Suprapubic skin (tissue), 4 donors: Measurements from ENCODE around the gene ZFYVE1. TPM values are rescaled to one million over a fixed set of nuclear protein-coding genes. Genes with fewer than 3 reads are reported as not detected.
A peak's percentile ranks its signal among the peaks of the same experiment; 100 is the strongest.

Experiments used
- DNase-seq, 2 donors: peaks; one replicate each; pipeline ENCODE4 v3.0.0-alpha.2; 2019; ENCODE audit warnings: low spot score in 2 of 2
- H3K27ac ChIP-seq: fragments of 200-600 bp; sonication (generic); one replicate; pipeline ENCODE4 v1.5.1; 2019
- H3K27me3 ChIP-seq: fragments of 200-600 bp; sonication (generic); one replicate; pipeline ENCODE4 v1.5.1; 2019
- H3K36me3 ChIP-seq: fragments of 200-600 bp; sonication (generic); one replicate; pipeline ENCODE4 v1.5.1; 2019
- H3K4me1 ChIP-seq: fragments of 200-600 bp; sonication (generic); one replicate; pipeline ENCODE4 v1.5.1; 2019
- H3K4me3 ChIP-seq: fragments of 200-600 bp; sonication (generic); one replicate; pipeline ENCODE4 v1.5.1; 2019; ENCODE audit warnings: mild to moderate bottlenecking
- H3K9me3 ChIP-seq: fragments of 200-600 bp; sonication (generic); one replicate; pipeline ENCODE4 v1.5.1; 2019
- CTCF ChIP-seq, 2 donors: fragments of 200-600 bp in 1 of 2; fragments of 450-650 bp in 1 of 2; sonication (generic) in 1 of 2; IDR thresholded peaks; one replicate each; pipeline ENCODE4 v1.5.1; 2016 to 2019; ENCODE audit warnings: antibody characterized with exemption in 2 of 2, mild to moderate bottlenecking in 1 of 2, moderate library complexity in 1 of 2
- EP300 ChIP-seq: sonication (generic); formaldehyde crosslinking; IDR thresholded peaks from one replicate; pipeline ENCODE4 v1.6.1; 2017; ENCODE audit warnings: antibody characterized with exemption
- POLR2A ChIP-seq, 2 donors: fragments of 450-650 bp; IDR thresholded peaks; one replicate each; pipeline ENCODE4 v1.6.1; 2017; ENCODE audit warnings: antibody characterized with exemption in 2 of 2, mild to moderate bottlenecking in 2 of 2, moderate library complexity in 2 of 2
- POLR2AphosphoS5 ChIP-seq, 3 donors: sonication (generic); formaldehyde crosslinking; IDR thresholded peaks; one replicate each; pipeline ENCODE4 v1.6.1; 2017; ENCODE audit warnings: antibody characterized with exemption in 3 of 3
- WGBS: methylation state at CpG from one replicate; pipeline ENCODE4 v1.1.5; 2018; 5-methylcytosine and 5-hydroxymethylcytosine counted together
- total RNA-seq, 4 donors: library from RNA; depleted of rRNA; stranded (reverse); fragments of >200 nt; gene quantifications; one replicate each; pipeline ENCODE4 v1.1.0, GENCODE V29; 2016

ZFYVE1 gene
- total RNA-seq, 4 donors from 2014 or later: 17.7 to 42.9 (median 25.9) TPM

- DNase-seq: no peak
- TF ChIP-seq EP300: no peak
- no peak for TF ChIP-seq CTCF (IDR thresholded peaks at IDR 0.05)
- Histone ChIP-seq H3K4me3 (peak overlapping the region; percentile 68), H3K27ac (peak overlapping the region; percentile 60), H3K27me3 (no peaks in the 10 kb centered on the region), H3K9me3 (no peaks in the 10 kb centered on the region), H3K36me3 (no peaks in the 10 kb centered on the region), H3K4me1 (peaks cover 12% of the 10 kb centered on the region)
- WGBS: 86% methylated on average over 22 of the region's 22 CpGs
Measured at GRCh38 chr14:72925171-72925759, 101.6 kb downstream of the ZFYVE1 start.

GRCh38 chr14:72924337-72924736 is 102.6 kb downstream of the ZFYVE1 start:
- H3K4me1 ChIP-seq: peaks cover 12% of the 10 kb centered on the region
- H3K27ac ChIP-seq: no peak overlapping the region
- TF ChIP-seq CTCF (IDR thresholded peaks at IDR 0.05) (no peak), EP300 (no peak), POLR2AphosphoS5 (IDR thresholded peaks at IDR 0.05) (no peak), POLR2A (IDR thresholded peaks at IDR 0.05) (no peak)
- no peaks in the 10 kb centered on the region for H3K36me3 ChIP-seq
- DNase-seq: no peak
- H3K9me3 ChIP-seq: no peaks in the 10 kb centered on the region
- peaks cover 4% of the 10 kb centered on the region for H3K27me3 ChIP-seq
- no peak overlapping the region for H3K4me3 ChIP-seq
- 59% methylated on average over 5 of the region's 5 CpGs for WGBS

- H3K27me3 ChIP-seq: peaks cover 4% of the 10 kb centered on the region
- TF ChIP-seq EP300 (no peak), POLR2A (IDR thresholded peaks at IDR 0.05) (no peak), POLR2AphosphoS5 (IDR thresholded peaks at IDR 0.05) (no peak), CTCF (IDR thresholded peaks at IDR 0.05) (no peak)
- no peak for DNase-seq
Measured at GRCh38 chr14:72921396-72921795, 105.5 kb downstream of the ZFYVE1 start.

GRCh38 chr14:72920008-72920407 is 106.9 kb downstream of the ZFYVE1 start:
- H3K27ac ChIP-seq: no peak overlapping the region
- no peaks in the 10 kb centered on the region for H3K9me3 ChIP-seq
- H3K4me3 ChIP-seq: no peak overlapping the region
- peaks cover 4% of the 10 kb centered on the region for H3K27me3 ChIP-seq
- WGBS: 78% methylated on average over 2 of the region's 2 CpGs
- no peaks in the 10 kb centered on the region for H3K4me1 ChIP-seq
- no peak for DNase-seq
- TF ChIP-seq EP300 (no peak), POLR2A (IDR thresholded peaks at IDR 0.05) (no peak)
- H3K36me3 ChIP-seq: no peaks in the 10 kb centered on the region

More at GRCh38 chr14:72921396-72921795, 105.5 kb downstream of the ZFYVE1 start:
- no peak overlapping the region for H3K4me3 ChIP-seq
- H3K9me3 ChIP-seq: no peaks in the 10 kb centered on the region
- H3K4me1 ChIP-seq: peaks cover 9% of the 10 kb centered on the region
- H3K27ac ChIP-seq: no peak overlapping the region
- no peaks in the 10 kb centered on the region for H3K36me3 ChIP-seq

Other genes starting within 250 kb of the ZFYVE1 start
- gene DPF3, start 133.0 kb downstream of the ZFYVE1 start, total RNA-seq: 1 to 10 TPM in 2 of 4 donors, under 1 TPM in 2; 0.39 to 3.4 (median 1.6) TPM
- 10 to 100 TPM; 52.0 to 64.7 (median 55.3) TPM for gene DCAF4, start 100.6 kb downstream of the ZFYVE1 start, total RNA-seq
- 100 to 1,000 TPM in 1 of 4 donors, 10 to 100 TPM in 3; 38.0 to 134 (median 58.1) TPM for gene RBM25, start 31.4 kb upstream of the ZFYVE1 start, total RNA-seq
- gene PSEN1, start 109.4 kb upstream of the ZFYVE1 start, total RNA-seq: 10 to 100 TPM; 46.5 to 90.9 (median 62.0) TPM
- gene PAPLN, start 210.4 kb upstream of the ZFYVE1 start, total RNA-seq: 10 to 100 TPM; 15.9 to 44.9 (median 23.5) TPM